SU-DHL-6 (cell line): ENCODE data around the gene SLC7A11.

Experiments used
- H2AFZ ChIP-seq: fragments of 200-600 bp; sonication (generic); 2 replicates; pipeline ENCODE4 v1.6.1; 2014; ENCODE audit warnings: low read depth, mild to moderate bottlenecking, moderate library complexity, mixed read lengths, antibody characterized with exemption, low read length; ENCODE audit not compliant: severe bottlenecking
- H3F3A ChIP-seq: fragments of 200-600 bp; shearing (Covaris generic); 2 replicates; pipeline ENCODE4 v1.6.0; 2016; ENCODE audit warnings: antibody characterized with exemption, mild to moderate bottlenecking; ENCODE audit not compliant: insufficient read depth
- H3K27ac ChIP-seq: fragments of 200-600 bp; sonication (generic); 2 replicates; pipeline ENCODE4 v1.5.1; 2016; ENCODE audit warnings: low read depth, mild to moderate bottlenecking, low read length, moderate library complexity, mixed read lengths
- H3K27me3 ChIP-seq: fragments of 200-600 bp; sonication (generic), shearing (Covaris generic); 2 replicates; pipeline ENCODE4 v1.6.0; 2014; ENCODE audit warnings: mild to moderate bottlenecking, low read length
- H3K36me3 ChIP-seq: fragments of 200-600 bp; sonication (generic); 2 replicates; pipeline ENCODE4 v1.6.1; 2014; ENCODE audit warnings: mild to moderate bottlenecking, low read length, mixed read lengths
- H3K4me2 ChIP-seq: fragments of 300-600, 200-600 bp; shearing (Covaris generic), sonication (generic); 2 replicates; pipeline ENCODE4 v1.6.0; 2014; ENCODE audit warnings: low read length, low read depth, mild to moderate bottlenecking; ENCODE audit not compliant: poor library complexity, severe bottlenecking
- H3K4me3 ChIP-seq: fragments of 200-600 bp; sonication (generic); 2 replicates; pipeline ENCODE4 v1.5.1; 2014; ENCODE audit warnings: antibody characterized with exemption, low read length, mild to moderate bottlenecking, mixed read lengths; ENCODE audit not compliant: insufficient read depth, poor library complexity, severe bottlenecking
- H3K79me2 ChIP-seq: fragments of 200-600 bp; sonication (generic); 2 replicates; pipeline ENCODE4 v1.6.1; 2014; ENCODE audit warnings: mild to moderate bottlenecking, low read length, moderate library complexity; ENCODE audit not compliant: insufficient read depth
- H3K9ac ChIP-seq: fragments of 200-600 bp; sonication (generic); 2 replicates; pipeline ENCODE4 v1.7.0; 2014; ENCODE audit warnings: mild to moderate bottlenecking, low read length
- H3K9me2 ChIP-seq: fragments of 200-600 bp; sonication (generic); replicated peaks from 2 replicates; pipeline ENCODE4 v1.6.1; 2014; ENCODE audit warnings: low read length; ENCODE audit not compliant: insufficient read depth
- H3K9me3 ChIP-seq: fragments of 200-600 bp; sonication (generic); 2 replicates; pipeline ENCODE4 v1.6.1; 2014; ENCODE audit warnings: low read length, mixed read lengths; ENCODE audit not compliant: insufficient read depth
- H4K20me1 ChIP-seq: fragments of 200-600 bp; sonication (generic); 2 replicates; pipeline ENCODE4 v1.6.1; 2014; ENCODE audit warnings: low read depth, mild to moderate bottlenecking, antibody characterized with exemption, low read length, moderate library complexity, mixed read lengths
- EZH2phosphoT487 ChIP-seq: fragments of 200-600 bp; sonication (generic), shearing (Covaris generic); conservative IDR thresholded peaks from 2 replicates; pipeline ENCODE4 v1.6.1; 2018; ENCODE audit warnings: mild to moderate bottlenecking, antibody characterized with exemption, low read length, moderate library complexity, mixed read lengths
- TF ChIP-seq, protein P1 (sequence below): fragments of 200-600 bp; sonication (generic); IDR thresholded peaks from one replicate; pipeline ENCODE4 v1.5.1; 2017; ENCODE audit warnings: antibody characterized with exemption, mild to moderate bottlenecking, low read length, moderate library complexity; ENCODE audit not compliant: insufficient read depth, poor library complexity, severe bottlenecking

SLC7A11 gene

DNA sequence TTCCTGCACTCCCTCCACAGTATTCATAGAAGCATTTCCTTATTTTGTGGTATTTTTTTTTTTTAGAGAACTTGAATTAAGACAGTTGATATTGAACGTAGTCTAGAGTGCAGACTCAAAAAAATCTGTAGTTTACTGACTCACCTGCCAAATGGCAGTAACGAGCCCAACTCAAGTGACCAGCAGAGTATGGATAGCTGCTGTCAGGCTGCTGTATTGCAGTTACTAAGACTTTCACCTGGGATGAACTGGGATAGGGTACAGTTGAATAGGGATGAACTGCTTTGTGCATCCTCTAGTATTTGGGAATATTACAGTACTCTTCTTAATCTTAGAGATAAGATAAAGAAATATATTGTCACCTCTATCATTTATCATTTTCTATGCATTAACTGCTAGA lies 7.0 kb upstream of the SLC7A11 start:
- Histone ChIP-seq H3K79me2 (no peaks in the 10 kb centered on the region), H3K9ac (no peak overlapping the region), H3F3A (no peaks in the 10 kb centered on the region), H3K36me3 (no peaks in the 10 kb centered on the region), H3K27ac (no peak overlapping the region), H3K9me3 (no peaks in the 10 kb centered on the region), H3K27me3 (no peaks in the 10 kb centered on the region), H3K4me3 (no peak overlapping the region), H3K9me2 (no peaks in the 10 kb centered on the region), H2AFZ (no peak overlapping the region), H3K4me2 (no peak overlapping the region), H4K20me1 (no peaks in the 10 kb centered on the region)
- TF ChIP-seq, protein P1, sequence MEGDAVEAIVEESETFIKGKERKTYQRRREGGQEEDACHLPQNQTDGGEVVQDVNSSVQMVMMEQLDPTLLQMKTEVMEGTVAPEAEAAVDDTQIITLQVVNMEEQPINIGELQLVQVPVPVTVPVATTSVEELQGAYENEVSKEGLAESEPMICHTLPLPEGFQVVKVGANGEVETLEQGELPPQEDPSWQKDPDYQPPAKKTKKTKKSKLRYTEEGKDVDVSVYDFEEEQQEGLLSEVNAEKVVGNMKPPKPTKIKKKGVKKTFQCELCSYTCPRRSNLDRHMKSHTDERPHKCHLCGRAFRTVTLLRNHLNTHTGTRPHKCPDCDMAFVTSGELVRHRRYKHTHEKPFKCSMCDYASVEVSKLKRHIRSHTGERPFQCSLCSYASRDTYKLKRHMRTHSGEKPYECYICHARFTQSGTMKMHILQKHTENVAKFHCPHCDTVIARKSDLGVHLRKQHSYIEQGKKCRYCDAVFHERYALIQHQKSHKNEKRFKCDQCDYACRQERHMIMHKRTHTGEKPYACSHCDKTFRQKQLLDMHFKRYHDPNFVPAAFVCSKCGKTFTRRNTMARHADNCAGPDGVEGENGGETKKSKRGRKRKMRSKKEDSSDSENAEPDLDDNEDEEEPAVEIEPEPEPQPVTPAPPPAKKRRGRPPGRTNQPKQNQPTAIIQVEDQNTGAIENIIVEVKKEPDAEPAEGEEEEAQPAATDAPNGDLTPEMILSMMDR, result no peak
- TF ChIP-seq EZH2phosphoT487, result no peak

DNA sequence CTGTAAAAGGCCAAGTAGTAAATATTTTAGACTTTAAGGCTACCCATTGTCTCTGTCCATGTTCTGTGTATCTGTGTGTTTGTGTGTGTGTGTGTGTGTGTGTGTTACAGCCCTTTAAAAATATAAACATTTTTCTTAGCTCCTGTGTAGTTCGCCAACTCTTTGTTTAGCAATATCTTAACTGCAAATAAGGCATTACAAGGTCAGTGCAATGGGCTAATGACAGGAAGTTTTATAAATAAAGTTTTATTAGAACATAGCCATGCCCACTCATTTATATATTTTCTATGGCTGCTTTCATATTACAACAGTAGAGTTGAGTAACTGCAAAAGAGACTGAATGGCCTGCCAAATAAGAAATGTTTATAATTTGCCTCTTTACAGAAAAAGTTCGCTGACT lies 5.9 kb upstream of the SLC7A11 start:
- TF ChIP-seq, protein P1, result no peak
- no peak for TF ChIP-seq EZH2phosphoT487
- Histone ChIP-seq H3K27ac (no peak overlapping the region), H3K4me2 (no peak overlapping the region), H3K9me2 (no peaks in the 10 kb centered on the region), H3K9me3 (no peaks in the 10 kb centered on the region), H3K4me3 (no peak overlapping the region), H3K27me3 (no peaks in the 10 kb centered on the region), H4K20me1 (no peaks in the 10 kb centered on the region), H2AFZ (peak overlapping the region; percentile 51), H3F3A (no peaks in the 10 kb centered on the region), H3K79me2 (no peaks in the 10 kb centered on the region), H3K36me3 (no peaks in the 10 kb centered on the region), H3K9ac (no peak overlapping the region)

DNA sequence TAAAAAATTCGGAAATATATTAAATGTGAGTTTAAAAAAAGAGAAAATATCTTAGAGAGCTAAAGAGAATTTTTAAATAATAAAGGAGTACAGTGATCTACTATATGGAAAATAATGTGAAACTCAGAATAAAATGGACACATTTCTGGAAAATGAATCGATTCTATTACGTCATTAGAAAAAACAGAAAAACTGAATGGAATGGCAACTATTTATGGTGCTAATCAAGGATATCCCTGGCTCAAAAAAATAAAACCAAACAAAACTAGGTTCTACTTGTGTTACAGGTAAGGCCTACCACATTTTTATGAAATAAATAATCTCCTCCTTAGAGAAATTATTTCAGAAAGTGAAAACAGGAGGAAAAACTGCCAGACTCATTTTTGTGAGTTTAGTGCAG lies 5.5 kb upstream of the SLC7A11 start:
- Histone ChIP-seq H3K79me2 (no peaks in the 10 kb centered on the region), H3K27ac (no peak overlapping the region), H2AFZ (peak overlapping the region; percentile 51), H3K4me2 (no peak overlapping the region), H3K9me3 (no peaks in the 10 kb centered on the region), H3F3A (peaks cover 2% of the 10 kb centered on the region), H3K4me3 (no peak overlapping the region), H3K36me3 (no peaks in the 10 kb centered on the region), H3K9me2 (no peaks in the 10 kb centered on the region), H3K9ac (no peak overlapping the region), H4K20me1 (no peaks in the 10 kb centered on the region), H3K27me3 (no peaks in the 10 kb centered on the region)
- no peak for TF ChIP-seq EZH2phosphoT487
- TF ChIP-seq, protein P1, result no peak
